NCI-H1092 treated with DMSO at 0.1 percent for 48 hours (cell line): ENCODE results near the gene NPEPL1.
"Not testable (repeated sequence)": the region's sequence is repeated elsewhere in the genome, so short reads cannot be mapped to it uniquely, and the experiment has no call there.

Source experiments
- DNase-seq: peaks from one replicate; lab custom pipeline; 2025; lab: John Stamatoyannopoulos, UW

NPEPL1 gene

GRCh38 chr20:58692579-58693225 lies at the start of gene NPEPL1:
Gene NPEPL1 (plus strand): TSS chr20:58692800. CDS start chr20:58692901, 101 bp downstream.
- DNase-seq: peak; percentile 23

GRCh38 chr20:58642896-58643295 lies 49.7 kb upstream of the NPEPL1 start:
- DNase-seq: not testable (repeated sequence)

- DNase-seq: no peak
Measured at GRCh38 chr20:58645412-58645968, 47.1 kb upstream of the NPEPL1 start.

- no peak for DNase-seq
Measured at GRCh38 chr20:58646257-58646656, 46.3 kb upstream of the NPEPL1 start.

GRCh38 chr20:58646703-58647102 lies 45.9 kb upstream of the NPEPL1 start:
- DNase-seq: no peak

- no peak for DNase-seq
Measured at GRCh38 chr20:58647162-58647795, 45.3 kb upstream of the NPEPL1 start.

- DNase-seq: no peak
Measured at GRCh38 chr20:58647796-58648501, 44.7 kb upstream of the NPEPL1 start.

GRCh38 chr20:58648502-58648825 lies 44.1 kb upstream of the NPEPL1 start:
- not testable (repeated sequence) for DNase-seq

- DNase-seq: no peak
Measured at GRCh38 chr20:58649288-58650180, 43.1 kb upstream of the NPEPL1 start.

- no peak for DNase-seq
Measured at GRCh38 chr20:58650181-58650775, 42.3 kb upstream of the NPEPL1 start.

- DNase-seq: peak; percentile 84
Measured at GRCh38 chr20:58650776-58651558, 41.6 kb upstream of the NPEPL1 start, which contains the start of gene STX16. Gene STX16 (plus strand): TSS chr20:58651283. CDS start chr20:58652007, 724 bp downstream.

- peak; percentile 37 for DNase-seq
Measured at GRCh38 chr20:58651559-58651945, 41.0 kb upstream of the NPEPL1 start.

- DNase-seq: no peak
Measured at GRCh38 chr20:58651946-58652605, 40.5 kb upstream of the NPEPL1 start.

- no peak for DNase-seq
Measured at GRCh38 chr20:58652606-58653294, 39.9 kb upstream of the NPEPL1 start.

GRCh38 chr20:58654337-58654736 lies 38.3 kb upstream of the NPEPL1 start:
- DNase-seq: no peak

- no peak for DNase-seq
Measured at GRCh38 chr20:58655328-58656107, 37.1 kb upstream of the NPEPL1 start.

GRCh38 chr20:58656831-58657230 lies 35.8 kb upstream of the NPEPL1 start:
- no peak for DNase-seq

GRCh38 chr20:58657262-58657661 lies 35.3 kb upstream of the NPEPL1 start:
- DNase-seq: no peak

GRCh38 chr20:58657986-58658385 lies 34.6 kb upstream of the NPEPL1 start:
- no peak for DNase-seq
